ENCODE measurements around the gene NEGR1. TPM values are rescaled to one million over a fixed set of nuclear protein-coding genes. Genes with fewer than 3 reads are reported as not detected.

NEGR1 gene
- total RNA-seq, 4 donors from 2014 or later, result 33.3 to 73.0 (median 54.1) TPM

DNA sequence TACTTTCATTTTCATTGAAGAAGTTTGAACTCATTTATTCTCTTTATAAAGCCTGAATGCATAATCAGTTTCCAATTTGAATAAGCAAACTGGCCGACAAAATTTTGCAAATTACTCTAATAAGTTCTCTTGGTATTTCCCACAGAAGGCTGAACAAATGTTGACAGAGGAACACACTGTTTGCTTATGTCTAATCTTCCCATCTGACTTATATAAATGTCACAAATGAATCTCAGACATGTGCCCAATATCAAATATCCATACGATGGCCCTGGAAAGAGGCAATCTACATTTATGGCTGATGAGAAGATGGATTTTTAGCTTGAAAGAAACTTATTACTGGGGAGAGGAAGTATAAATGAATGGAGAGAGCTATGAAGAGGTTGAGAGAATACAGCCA lies 820.9 kb downstream of the NEGR1 start:
- Histone ChIP-seq H3K4me3 (no peak overlapping the region), H3K4me1 (peaks cover 0 to 7% (median 0%) of the 10 kb centered on the region in 3 donors), H3K9me3 (no peaks in the 10 kb centered on the region), H3K27me3 (no peaks in the 10 kb centered on the region), H3K36me3 (no peaks in the 10 kb centered on the region), H3K27ac (no peak overlapping the region)
- 69 to 86% methylated on average over 2 of the region's 2 CpGs for WGBS, 2 donors (ENCODE audit: low coverage in 1 of 2)
- TF ChIP-seq, protein P1, sequence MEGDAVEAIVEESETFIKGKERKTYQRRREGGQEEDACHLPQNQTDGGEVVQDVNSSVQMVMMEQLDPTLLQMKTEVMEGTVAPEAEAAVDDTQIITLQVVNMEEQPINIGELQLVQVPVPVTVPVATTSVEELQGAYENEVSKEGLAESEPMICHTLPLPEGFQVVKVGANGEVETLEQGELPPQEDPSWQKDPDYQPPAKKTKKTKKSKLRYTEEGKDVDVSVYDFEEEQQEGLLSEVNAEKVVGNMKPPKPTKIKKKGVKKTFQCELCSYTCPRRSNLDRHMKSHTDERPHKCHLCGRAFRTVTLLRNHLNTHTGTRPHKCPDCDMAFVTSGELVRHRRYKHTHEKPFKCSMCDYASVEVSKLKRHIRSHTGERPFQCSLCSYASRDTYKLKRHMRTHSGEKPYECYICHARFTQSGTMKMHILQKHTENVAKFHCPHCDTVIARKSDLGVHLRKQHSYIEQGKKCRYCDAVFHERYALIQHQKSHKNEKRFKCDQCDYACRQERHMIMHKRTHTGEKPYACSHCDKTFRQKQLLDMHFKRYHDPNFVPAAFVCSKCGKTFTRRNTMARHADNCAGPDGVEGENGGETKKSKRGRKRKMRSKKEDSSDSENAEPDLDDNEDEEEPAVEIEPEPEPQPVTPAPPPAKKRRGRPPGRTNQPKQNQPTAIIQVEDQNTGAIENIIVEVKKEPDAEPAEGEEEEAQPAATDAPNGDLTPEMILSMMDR (IDR thresholded peaks at IDR 0.05), result no peak
- TF ChIP-seq EP300 (IDR thresholded peaks at IDR 0.05) (no peak), POLR2A (IDR thresholded peaks at IDR 0.05) (no peak), POLR2AphosphoS5 (IDR thresholded peaks at IDR 0.05) (no peak)
- no peak for ATAC-seq

DNA sequence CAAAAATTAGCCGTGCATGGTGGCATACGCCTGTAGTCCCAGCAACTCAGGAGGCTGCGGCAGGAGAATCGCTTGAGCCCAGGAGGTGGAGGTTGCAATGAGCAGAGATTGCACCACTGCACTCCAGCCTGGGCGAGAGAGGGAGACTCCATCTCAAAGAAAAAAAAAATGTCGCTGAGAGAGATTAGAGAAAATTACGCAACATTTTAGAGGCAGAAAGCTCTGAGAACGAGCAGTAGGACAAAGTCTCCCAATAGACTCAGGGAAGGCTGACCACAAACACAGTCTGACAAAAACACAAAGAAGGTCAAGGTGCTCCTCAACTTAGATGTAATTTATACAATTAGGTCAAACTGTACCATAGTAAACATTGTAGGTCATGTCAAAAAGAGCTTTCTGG lies 833.9 kb downstream of the NEGR1 start:
- TF ChIP-seq POLR2A (IDR thresholded peaks at IDR 0.05) (no peak), EP300 (IDR thresholded peaks at IDR 0.05) (no peak), POLR2AphosphoS5 (IDR thresholded peaks at IDR 0.05) (no peak)
- TF ChIP-seq, protein P1 (IDR thresholded peaks at IDR 0.05), result no peak
- no peak overlapping the region for H3K4me3 ChIP-seq
- H3K27me3 ChIP-seq, result no peaks in the 10 kb centered on the region
- no peak overlapping the region for H3K27ac ChIP-seq
- ATAC-seq, result no peak
- no peaks in the 10 kb centered on the region for H3K4me1 ChIP-seq
- no peaks in the 10 kb centered on the region for H3K9me3 ChIP-seq
- no peaks in the 10 kb centered on the region for H3K36me3 ChIP-seq
- WGBS, 2 donors (ENCODE audit: low coverage in 1 of 2), result 96 to 100% methylated on average over 2 to 7 of the region's 8 CpGs

DNA sequence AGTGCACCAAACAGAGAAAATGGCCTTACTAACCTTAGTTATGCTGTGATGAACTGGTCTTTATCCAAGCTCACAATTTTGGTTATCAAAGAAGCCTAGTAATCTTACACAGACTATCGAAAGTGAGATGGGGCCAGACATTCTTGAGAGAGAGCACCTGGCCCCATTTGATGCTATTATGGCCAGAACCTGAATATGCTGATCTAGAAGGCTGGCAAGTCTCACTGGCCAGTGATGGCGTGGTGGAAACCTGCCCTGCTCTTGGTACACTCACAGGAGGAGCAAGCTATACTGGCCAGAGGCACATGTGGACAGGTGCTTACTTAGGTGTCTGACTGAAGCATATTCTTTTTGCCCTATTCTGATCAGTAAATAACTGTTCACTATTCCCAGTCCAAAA lies 843.7 kb downstream of the NEGR1 start:
- Histone ChIP-seq H3K9me3 (no peaks in the 10 kb centered on the region), H3K27ac (no peak overlapping the region), H3K36me3 (no peaks in the 10 kb centered on the region), H3K4me1 (no peaks in the 10 kb centered on the region), H3K27me3 (no peaks in the 10 kb centered on the region), H3K4me3 (no peak overlapping the region)
- ATAC-seq, result no peak
- TF ChIP-seq POLR2A (IDR thresholded peaks at IDR 0.05) (no peak), POLR2AphosphoS5 (IDR thresholded peaks at IDR 0.05) (no peak), EP300 (IDR thresholded peaks at IDR 0.05) (no peak)
- TF ChIP-seq, protein P1 (IDR thresholded peaks at IDR 0.05), result no peak
- 61 to 92% methylated on average over 2 of the region's 2 CpGs for WGBS, 2 donors (ENCODE audit: low coverage in 1 of 2)

DNA sequence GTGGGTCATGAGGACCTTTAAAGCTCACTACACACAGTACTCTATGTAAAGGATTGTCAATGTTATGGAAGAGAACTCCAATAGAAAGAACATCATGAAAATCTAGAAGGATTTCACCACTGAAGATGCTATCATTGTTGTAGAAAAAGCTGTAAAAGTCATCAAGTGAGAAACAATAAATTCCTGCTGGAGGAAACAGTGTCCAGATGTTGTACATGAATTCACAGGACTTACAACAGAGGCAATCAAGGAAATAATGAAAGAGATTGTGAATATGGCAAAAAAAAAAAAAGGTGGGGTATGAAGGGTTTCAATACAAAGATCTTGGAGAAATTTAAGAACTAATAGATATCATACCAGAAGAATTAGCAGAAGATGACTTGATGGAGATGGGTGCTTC lies 846.4 kb downstream of the NEGR1 start:
- no peaks in the 10 kb centered on the region for H3K4me1 ChIP-seq
- H3K4me3 ChIP-seq, result no peak overlapping the region
- H3K36me3 ChIP-seq, result no peaks in the 10 kb centered on the region
- no peak for ATAC-seq
- no peaks in the 10 kb centered on the region for H3K9me3 ChIP-seq
- no peaks in the 10 kb centered on the region for H3K27me3 ChIP-seq
- H3K27ac ChIP-seq, result no peak overlapping the region
- no peak for TF ChIP-seq POLR2A (IDR thresholded peaks at IDR 0.05)
- no peak for TF ChIP-seq EP300 (IDR thresholded peaks at IDR 0.05)
- TF ChIP-seq, protein P1 (IDR thresholded peaks at IDR 0.05), result no peak
- no peak for TF ChIP-seq POLR2AphosphoS5 (IDR thresholded peaks at IDR 0.05)

DNA sequence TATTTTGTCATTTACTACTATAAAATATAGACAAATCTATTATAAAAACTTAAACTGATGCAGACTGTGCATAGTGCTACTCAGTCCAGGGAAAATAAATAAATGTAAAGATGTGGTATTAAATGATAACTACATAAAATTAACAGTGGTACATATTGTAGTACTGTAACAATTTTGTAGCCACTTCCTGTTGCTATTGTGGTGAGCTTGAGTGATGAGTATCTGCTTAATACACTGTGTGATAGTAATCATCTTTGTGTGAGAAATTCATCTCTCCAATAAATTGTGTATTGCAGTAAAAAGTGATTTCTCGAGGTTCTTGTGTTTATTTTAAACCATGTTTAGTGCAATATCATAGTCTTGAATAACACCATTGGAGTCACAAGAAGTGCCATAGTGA lies 848.1 kb downstream of the NEGR1 start:
- TF ChIP-seq POLR2AphosphoS5 (IDR thresholded peaks at IDR 0.05) (no peak), EP300 (IDR thresholded peaks at IDR 0.05) (no peak), POLR2A (IDR thresholded peaks at IDR 0.05) (no peak)
- TF ChIP-seq, protein P1 (IDR thresholded peaks at IDR 0.05), result no peak
- WGBS, 2 donors (ENCODE audit: low coverage in 1 of 2), result 62 to 77% methylated on average over 1 of the region's 1 CpG
- no peaks in the 10 kb centered on the region for H3K9me3 ChIP-seq
- no peak overlapping the region for H3K4me3 ChIP-seq
- no peak overlapping the region for H3K27ac ChIP-seq
- no peak for ATAC-seq
- H3K4me1 ChIP-seq, result no peaks in the 10 kb centered on the region
- H3K36me3 ChIP-seq, result no peaks in the 10 kb centered on the region
- no peaks in the 10 kb centered on the region for H3K27me3 ChIP-seq

All from gastroesophageal sphincter (tissue), 4 donors.